ENCODE results near the gene PPM1N. TPM values are rescaled to one million over a fixed set of nuclear protein-coding genes. Genes with fewer than 3 reads are reported as not detected.

The PPM1N gene
- total and polyA plus RNA-seq, 9 donors: 0.21 to 1.7 (median 0.89) TPM; not detected in 1

GRCh38 chr19:45514376-45515051 lies 16.3 kb downstream of the PPM1N start:
- peaks cover 4% of the 10 kb centered on the region for H3K4me1 ChIP-seq (ENCODE audit: insufficient read depth)
- TF ChIP-seq EP300 (IDR thresholded peaks at IDR 0.05): no peak
- no peak for TF ChIP-seq CTCF (IDR thresholded peaks at IDR 0.05)
- TF ChIP-seq POLR2A (IDR thresholded peaks at IDR 0.05): no peak

GRCh38 chr19:45515081-45515624 lies 16.9 kb downstream of the PPM1N start:
- H3K27me3 ChIP-seq: no peaks in the 10 kb centered on the region
- H3K9me3 ChIP-seq: no peaks in the 10 kb centered on the region
- no peak overlapping the region for H3K27ac ChIP-seq
- H3K36me3 ChIP-seq: no peaks in the 10 kb centered on the region
- 79 to 82% (median 80%) methylated on average over 10 of the region's 10 CpGs for WGBS, 3 donors
- DNase-seq: no peak
- H3K4me1 ChIP-seq (ENCODE audit: insufficient read depth): peaks cover 3% of the 10 kb centered on the region
- H3K4me3 ChIP-seq: no peak overlapping the region
- intact Hi-C loops (cut with DNase I): no loop called here
- no peak for TF ChIP-seq CTCF (IDR thresholded peaks at IDR 0.05)
- no peak for TF ChIP-seq POLR2A (IDR thresholded peaks at IDR 0.05)
- TF ChIP-seq EP300 (IDR thresholded peaks at IDR 0.05): no peak

More at GRCh38 chr19:45514376-45515051, 16.3 kb downstream of the PPM1N start:
- Histone ChIP-seq H3K9me3 (no peaks in the 10 kb centered on the region), H3K36me3 (no peaks in the 10 kb centered on the region), H3K27ac (no peak overlapping the region), H3K4me3 (no peak overlapping the region), H3K27me3 (no peaks in the 10 kb centered on the region)
- intact Hi-C loops (cut with DNase I): no loop called here
- DNase-seq: no peak
- WGBS, 3 donors: 63 to 69% (median 68%) methylated on average over 13 of the region's 13 CpGs

- 82 to 89% (median 83%) methylated on average over 9 of the region's 9 CpGs for WGBS, 3 donors
- Histone ChIP-seq H3K9me3 (no peaks in the 10 kb centered on the region), H3K27me3 (no peaks in the 10 kb centered on the region), H3K4me1 (ENCODE audit: insufficient read depth) (peaks cover 3% of the 10 kb centered on the region), H3K36me3 (no peaks in the 10 kb centered on the region), H3K27ac (no peak overlapping the region), H3K4me3 (no peak overlapping the region)
- no peak for DNase-seq
- no peak for TF ChIP-seq CTCF (IDR thresholded peaks at IDR 0.05)
- no peak for TF ChIP-seq POLR2A (IDR thresholded peaks at IDR 0.05)
- TF ChIP-seq EP300 (IDR thresholded peaks at IDR 0.05): no peak
- intact Hi-C loops (cut with DNase I): no loop called here
Measured at GRCh38 chr19:45515807-45516401, 17.7 kb downstream of the PPM1N start.

GRCh38 chr19:45517238-45517637 lies 19.0 kb downstream of the PPM1N start:
- intact Hi-C loops (cut with DNase I): no loop called here
- Histone ChIP-seq H3K4me1 (ENCODE audit: insufficient read depth) (peaks cover 3% of the 10 kb centered on the region), H3K27me3 (no peaks in the 10 kb centered on the region), H3K27ac (no peak overlapping the region), H3K9me3 (no peaks in the 10 kb centered on the region), H3K4me3 (no peak overlapping the region), H3K36me3 (no peaks in the 10 kb centered on the region)
- no peak for DNase-seq
- no peak for TF ChIP-seq EP300 (IDR thresholded peaks at IDR 0.05)
- no peak for TF ChIP-seq POLR2A (IDR thresholded peaks at IDR 0.05)
- no peak for TF ChIP-seq CTCF (IDR thresholded peaks at IDR 0.05)
- WGBS, 3 donors: 59 to 67% (median 64%) methylated on average over 7 of the region's 7 CpGs

Measured in ovary (tissue), 9 donors.